SK-N-SH (cell line): ENCODE results near the gene SMU1. TPM values are rescaled to one million over a fixed set of nuclear protein-coding genes. Genes with fewer than 3 reads are reported as not detected.

Experiments used
- CTCF ChIA-PET: fragments of 300-600, 350-600 bp; formaldehyde crosslinking; extraction: SDS; loops from one replicate; lab custom pipeline; 2021; lab: Yijun Ruan, JAX
- POLR2A ChIA-PET: fragments of 350-600 bp; sonication (Branson Sonifier 250); formaldehyde crosslinking; extraction: SDS; loops from one replicate; lab custom pipeline; 2020; ENCODE audit warnings: antibody characterized with exemption, inconsistent platforms; lab: Yijun Ruan, JAX
- DNase-seq: peaks from one replicate; pipeline ENCODE4 v3.0.0; 2012
- H2AFZ ChIP-seq: fragments of 200-600 bp; sonication (generic); 2 replicates; pipeline ENCODE4 v1.8.1; 2016; ENCODE audit warnings: antibody characterized with exemption, mild to moderate bottlenecking, low read depth
- H3F3A ChIP-seq: fragments of 200-600 bp; sonication (generic); replicated peaks from 2 replicates; pipeline ENCODE3; 2016; ENCODE audit warnings: antibody characterized with exemption, mild to moderate bottlenecking; ENCODE audit not compliant: insufficient read depth
- H3K27ac ChIP-seq, 2 experiments: fragments of 200-500 bp in 1 of 2; fragments of 200-600 bp in 1 of 2; sonication (Bioruptor generic) in 1 of 2; sonication (generic), shearing (Covaris generic) in 1 of 2; 2 replicates each; pipeline versions ENCODE4 v1.5.1 to v1.6.1; 2014 to 2016; ENCODE audit warnings: low read depth in 2 of 2, inconsistent platforms in 1 of 2, low read length in 1 of 2, mild to moderate bottlenecking in 1 of 2, mixed read lengths in 1 of 2
- H3K27me3 ChIP-seq: fragments of 200-600 bp; sonication (generic), shearing (Covaris generic); 2 replicates; pipeline ENCODE4 v1.6.1; 2016; ENCODE audit warnings: mixed run types; ENCODE audit not compliant: insufficient read depth
- H3K36me3 ChIP-seq, 2 experiments: fragments of 200-500 bp in 1 of 2; fragments of 200-600 bp in 1 of 2; sonication (Bioruptor generic) in 1 of 2; sonication (generic) in 1 of 2; replicated peaks in 1 of 2; 2 replicates each; pipeline versions ENCODE3 to v1.5.1; 2014 to 2016; ENCODE audit warnings: low read length in 1 of 2, mild to moderate bottlenecking in 1 of 2; ENCODE audit not compliant: insufficient read depth in 2 of 2, control insufficient read depth in 1 of 2
- H3K4me1 ChIP-seq, 2 experiments: fragments of 200-500 bp in 1 of 2; fragments of 200-600 bp in 1 of 2; sonication (Bioruptor generic) in 1 of 2; sonication (generic), shearing (Covaris generic) in 1 of 2; 2 replicates each; pipeline versions ENCODE4 v1.5.1 to v1.6.1; 2014 to 2016; ENCODE audit warnings: low read depth in 1 of 2, low read length in 1 of 2, mixed run types in 1 of 2; ENCODE audit not compliant: insufficient read depth in 2 of 2, control insufficient read depth in 1 of 2
- H3K4me2 ChIP-seq: fragments of 200-600 bp; sonication (generic), shearing (Covaris generic); 2 replicates; pipeline ENCODE4 v1.6.1; 2017; ENCODE audit warnings: mixed run types
- H3K4me3 ChIP-seq, 2 experiments: fragments of 200-500 bp in 1 of 2; fragments of 200-600 bp in 1 of 2; sonication (Bioruptor generic) in 1 of 2; sonication (generic), shearing (Covaris generic) in 1 of 2; 2 replicates each; pipeline versions ENCODE4 v1.5.1 to v1.8.1; 2014 to 2016; ENCODE audit warnings: low read depth in 2 of 2, inconsistent platforms in 1 of 2, low read length in 1 of 2, mild to moderate bottlenecking in 1 of 2, mixed read lengths in 1 of 2, moderate library complexity in 1 of 2
- H3K79me2 ChIP-seq: fragments of 200-600 bp; sonication (generic); 2 replicates; pipeline ENCODE4 v1.8.1; 2017; ENCODE audit warnings: mild to moderate bottlenecking; ENCODE audit not compliant: insufficient read depth
- H3K9ac ChIP-seq: fragments of 200-600 bp; sonication (generic); 2 replicates; pipeline ENCODE4 v1.6.1; 2017; ENCODE audit warnings: mixed run types
- H3K9me2 ChIP-seq: fragments of 200-600 bp; sonication (generic); 2 replicates; pipeline ENCODE4 v1.6.1; 2017; ENCODE audit warnings: mixed run types
- H3K9me3 ChIP-seq: fragments of 200-600 bp; sonication (generic); 2 replicates; pipeline ENCODE4 v1.6.1; 2017; ENCODE audit warnings: mixed run types, mild to moderate bottlenecking, moderate library complexity
- H4K20me1 ChIP-seq: fragments of 200-600 bp; sonication (generic); 2 replicates; pipeline ENCODE4 v1.6.1; 2017; ENCODE audit warnings: mild to moderate bottlenecking, mixed run types; ENCODE audit not compliant: insufficient read depth
- FOXJ3 ChIP-seq: sonication (generic); formaldehyde crosslinking; IDR thresholded peaks from 2 replicates; pipeline ENCODE4 v1.5.1; 2020; ENCODE audit warnings: mild to moderate bottlenecking, missing genetic modification reagents
- GABPA ChIP-seq: IDR thresholded peaks from 2 replicates; pipeline ENCODE4 v1.4.0; 2012; ENCODE audit warnings: low read depth, mild to moderate bottlenecking
- GATA2 ChIP-seq: sonication (generic); formaldehyde crosslinking; IDR thresholded peaks from 2 replicates; pipeline ENCODE4 v1.5.0; 2020; ENCODE audit warnings: mild to moderate bottlenecking, missing genetic modification reagents
- JUND ChIP-seq: IDR thresholded peaks from 2 replicates; pipeline ENCODE4 v1.4.0; 2012
- MAX ChIP-seq: IDR thresholded peaks from 2 replicates; pipeline ENCODE4 v1.4.0; 2012; ENCODE audit warnings: low read depth
- NFIC ChIP-seq: IDR thresholded peaks from 2 replicates; pipeline ENCODE4 v1.4.0; 2012; ENCODE audit warnings: borderline replicate concordance
- NRF1 ChIP-seq: IDR thresholded peaks from 2 replicates; pipeline ENCODE4 v1.6.1; 2012; ENCODE audit warnings: low read depth, mild to moderate bottlenecking, low read length
- RAD21 ChIP-seq: IDR thresholded peaks from 2 replicates; pipeline ENCODE4 v1.6.1; 2012; ENCODE audit warnings: mild to moderate bottlenecking, low read length
- RCOR1 ChIP-seq: fragments of 150-350 bp; IDR thresholded peaks from 2 replicates; pipeline ENCODE4 v1.6.1; 2017; ENCODE audit warnings: antibody characterized with exemption, low read length
- RXRA ChIP-seq: IDR thresholded peaks from 2 replicates; pipeline ENCODE4 v1.4.0; 2012; ENCODE audit warnings: low read depth, mild to moderate bottlenecking, borderline replicate concordance
- SIN3A ChIP-seq: IDR thresholded peaks from 2 replicates; pipeline ENCODE4 v1.6.1; 2012; ENCODE audit warnings: low read depth, mild to moderate bottlenecking, low read length, moderate library complexity, borderline replicate concordance
- TAF1 ChIP-seq: IDR thresholded peaks from 2 replicates; pipeline ENCODE4 v1.6.1; 2012; ENCODE audit warnings: low read depth, mild to moderate bottlenecking, low read length, moderate library complexity, borderline replicate concordance
- TCF12 ChIP-seq: IDR thresholded peaks from 2 replicates; pipeline ENCODE4 v1.4.0; 2012
- USF2 ChIP-seq: fragments of 150-350 bp; IDR thresholded peaks from 2 replicates; pipeline ENCODE4 v1.6.1; 2017; ENCODE audit warnings: antibody characterized with exemption, low read length, low read depth, borderline replicate concordance
- WGBS: methylation state at CpG from one replicate; pipeline ENCODE4 v1.1.6; 2017; ENCODE audit warnings: low lambda C conversion rate; 5-methylcytosine and 5-hydroxymethylcytosine counted together
- polyA plus RNA-seq, 3 experiments: library from polyadenylated mRNA; depleted of rRNA; stranded (reverse); fragments of >200 nt; gene quantifications; 2 replicates each; pipeline ENCODE4 v1.2.3, GENCODE V29; 2012
- TF ChIP-seq, protein P1 (sequence below): fragments of 200-600 bp; sonication (generic); IDR thresholded peaks from 2 replicates; pipeline ENCODE4 v1.6.1; 2017; ENCODE audit warnings: antibody characterized with exemption, mild to moderate bottlenecking, moderate library complexity
- TF ChIP-seq, protein P2 (sequence below): IDR thresholded peaks from 2 replicates; pipeline ENCODE4 v1.4.0; 2012; ENCODE audit warnings: low read depth, borderline replicate concordance
- TF ChIP-seq, protein P3 (sequence below): IDR thresholded peaks from 2 replicates; pipeline ENCODE4 v1.6.1; 2012; ENCODE audit warnings: mild to moderate bottlenecking, low read depth, low read length, moderate library complexity

SMU1 gene
- polyA plus RNA-seq, 1 of the 3 experiments (the other 2 are of a cell fraction) = 9.8 TPM

DNA sequence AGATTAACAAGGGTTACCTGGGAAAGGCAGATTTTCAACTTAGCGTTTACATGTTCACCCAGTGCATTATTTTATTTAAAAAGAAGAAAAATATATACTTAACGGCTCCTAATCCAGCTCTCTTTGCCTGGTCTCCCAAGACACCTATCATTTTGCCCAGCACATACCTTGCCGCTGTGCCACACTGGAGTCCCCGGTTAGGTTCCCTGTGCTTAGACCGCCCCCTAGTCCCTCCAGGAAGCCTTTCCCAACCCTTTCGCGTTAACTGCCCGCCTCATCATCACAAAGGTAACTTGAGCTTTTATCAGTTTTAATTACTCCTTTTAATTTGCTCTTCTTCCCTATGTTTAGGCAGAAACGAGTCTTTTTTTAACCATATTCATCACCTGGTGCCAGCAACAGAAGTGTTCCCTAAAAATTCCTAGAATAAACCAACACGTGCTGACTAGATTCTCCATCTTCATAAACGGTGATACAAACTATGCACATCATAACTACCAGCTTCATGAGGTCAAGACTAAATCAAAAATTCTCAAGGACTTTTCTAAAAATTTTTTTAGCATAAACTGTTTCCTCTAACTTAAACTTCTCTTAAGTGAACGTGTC, 31.7 kb downstream of the SMU1 start:
- POLR2A ChIA-PET = interaction anchor here (0.7 to 2.7 kb wide), 3 partner anchors 9 to 1815 kb away, joined by 3 to 17 read pairs (median 3); partner anchors contain the start of gene DNAJA1
- Histone ChIP-seq H3K27me3 (no peaks in the 10 kb centered on the region), H3K9ac (peak overlapping the region; percentile 66; the same call in 1 of the 2 replicates), H3K9me3 (no peaks in the 10 kb centered on the region), H2AFZ (peak overlapping the region; percentile 74), H3K36me3 (peaks cover 34 to 44% of the 10 kb centered on the region in 2 experiments), H3K4me2 (peak overlapping the region; percentile 89), H3F3A (peaks cover 65% of the 10 kb centered on the region), H4K20me1 (no peaks in the 10 kb centered on the region), H3K4me1 (peaks cover 5 to 9% of the 10 kb centered on the region in 2 experiments; a peak in 2 of 4 replicates), H3K79me2 (no peaks in the 10 kb centered on the region), H3K9me2 (no peaks in the 10 kb centered on the region), H3K4me3 (peak overlapping the region; percentile 61 to 66), H3K27ac (peak overlapping the region; percentile 72 to 92)
- peak; percentile 64 for DNase-seq
- TF ChIP-seq, protein P1, sequence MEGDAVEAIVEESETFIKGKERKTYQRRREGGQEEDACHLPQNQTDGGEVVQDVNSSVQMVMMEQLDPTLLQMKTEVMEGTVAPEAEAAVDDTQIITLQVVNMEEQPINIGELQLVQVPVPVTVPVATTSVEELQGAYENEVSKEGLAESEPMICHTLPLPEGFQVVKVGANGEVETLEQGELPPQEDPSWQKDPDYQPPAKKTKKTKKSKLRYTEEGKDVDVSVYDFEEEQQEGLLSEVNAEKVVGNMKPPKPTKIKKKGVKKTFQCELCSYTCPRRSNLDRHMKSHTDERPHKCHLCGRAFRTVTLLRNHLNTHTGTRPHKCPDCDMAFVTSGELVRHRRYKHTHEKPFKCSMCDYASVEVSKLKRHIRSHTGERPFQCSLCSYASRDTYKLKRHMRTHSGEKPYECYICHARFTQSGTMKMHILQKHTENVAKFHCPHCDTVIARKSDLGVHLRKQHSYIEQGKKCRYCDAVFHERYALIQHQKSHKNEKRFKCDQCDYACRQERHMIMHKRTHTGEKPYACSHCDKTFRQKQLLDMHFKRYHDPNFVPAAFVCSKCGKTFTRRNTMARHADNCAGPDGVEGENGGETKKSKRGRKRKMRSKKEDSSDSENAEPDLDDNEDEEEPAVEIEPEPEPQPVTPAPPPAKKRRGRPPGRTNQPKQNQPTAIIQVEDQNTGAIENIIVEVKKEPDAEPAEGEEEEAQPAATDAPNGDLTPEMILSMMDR = 0 out of 2 replicates have a peak, but pooled peaks have one; percentile 28
- TF ChIP-seq RXRA = no peak
- TF ChIP-seq RAD21 = peak; percentile 59
- no peak for TF ChIP-seq TAF1
- TF ChIP-seq MAX = no peak
- WGBS = 72% methylated on average over 12 of the region's 12 CpGs
- CTCF ChIA-PET = interaction anchor here (0.8 to 3.0 kb wide), 14 partner anchors 10 to 666 kb away, joined by 3 to 11 read pairs (median 6); partner anchors contain the start of gene SMU1

DNA sequence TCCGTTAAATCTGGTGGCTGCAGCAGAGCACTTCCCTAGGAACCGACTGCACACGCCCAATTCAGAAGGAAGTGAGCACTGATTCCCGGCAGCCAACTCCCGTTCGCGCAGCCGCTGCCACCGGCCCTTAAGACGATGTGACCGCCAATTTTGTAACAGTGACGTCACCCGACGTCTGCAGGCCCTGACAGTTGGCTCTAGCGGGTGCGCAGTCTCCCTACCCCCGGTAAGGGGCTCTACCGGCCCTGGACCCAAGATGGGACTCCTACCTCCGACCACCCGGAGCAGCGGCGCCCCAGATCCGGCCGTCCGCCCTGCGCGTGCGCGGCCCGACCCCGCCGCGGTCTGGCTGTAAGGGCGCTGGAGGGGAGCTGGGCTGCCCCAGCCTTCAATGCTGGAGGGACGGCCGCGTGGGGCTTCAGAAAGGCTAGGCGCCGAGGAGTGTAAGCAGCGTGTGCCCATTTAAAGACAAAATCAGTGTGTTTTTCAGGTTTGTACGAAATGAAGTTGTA, 32.3 kb downstream of the SMU1 start:
- Histone ChIP-seq H3F3A (peaks cover 67% of the 10 kb centered on the region), H3K9me3 (no peaks in the 10 kb centered on the region), H3K4me2 (peak overlapping the region; percentile 89), H3K9ac (peak overlapping the region; percentile 66), H3K27me3 (no peaks in the 10 kb centered on the region), H3K27ac (peak overlapping the region; percentile 72 to 92), H4K20me1 (no peaks in the 10 kb centered on the region), H3K36me3 (peaks cover 35 to 45% of the 10 kb centered on the region in 2 experiments), H3K79me2 (no peaks in the 10 kb centered on the region), H3K4me1 (peaks cover 5 to 9% of the 10 kb centered on the region in 2 experiments; a peak in 2 of 4 replicates), H2AFZ (peak overlapping the region; percentile 74), H3K4me3 (peak overlapping the region; percentile 61 to 66), H3K9me2 (no peaks in the 10 kb centered on the region)
- peak; percentile 94 for DNase-seq
- CTCF ChIA-PET = interaction anchor here (1.0 to 3.0 kb wide), 11 partner anchors 10 to 666 kb away, joined by 3 to 11 read pairs (median 6); partner anchors contain the start of gene SMU1
- 2% methylated on average over 22 of the region's 41 CpGs for WGBS
- POLR2A ChIA-PET = interaction anchor here (0.6 to 2.7 kb wide), 4 partner anchors 10 to 1815 kb away, joined by 3 to 17 read pairs (median 4); partner anchors contain the start of gene DNAJA1
- TF ChIP-seq FOXJ3 (CRISPR knock-in tag) = no peak
- no peak for TF ChIP-seq TCF12
- TF ChIP-seq, protein P2, sequence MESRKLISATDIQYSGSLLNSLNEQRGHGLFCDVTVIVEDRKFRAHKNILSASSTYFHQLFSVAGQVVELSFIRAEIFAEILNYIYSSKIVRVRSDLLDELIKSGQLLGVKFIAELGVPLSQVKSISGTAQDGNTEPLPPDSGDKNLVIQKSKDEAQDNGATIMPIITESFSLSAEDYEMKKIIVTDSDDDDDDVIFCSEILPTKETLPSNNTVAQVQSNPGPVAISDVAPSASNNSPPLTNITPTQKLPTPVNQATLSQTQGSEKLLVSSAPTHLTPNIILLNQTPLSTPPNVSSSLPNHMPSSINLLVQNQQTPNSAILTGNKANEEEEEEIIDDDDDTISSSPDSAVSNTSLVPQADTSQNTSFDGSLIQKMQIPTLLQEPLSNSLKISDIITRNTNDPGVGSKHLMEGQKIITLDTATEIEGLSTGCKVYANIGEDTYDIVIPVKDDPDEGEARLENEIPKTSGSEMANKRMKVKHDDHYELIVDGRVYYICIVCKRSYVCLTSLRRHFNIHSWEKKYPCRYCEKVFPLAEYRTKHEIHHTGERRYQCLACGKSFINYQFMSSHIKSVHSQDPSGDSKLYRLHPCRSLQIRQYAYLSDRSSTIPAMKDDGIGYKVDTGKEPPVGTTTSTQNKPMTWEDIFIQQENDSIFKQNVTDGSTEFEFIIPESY = 0 out of 2 replicates have a peak, but pooled peaks have one; percentile 51
- TF ChIP-seq JUND = 0 out of 2 replicates have a peak, but pooled peaks have one; percentile 23
- no peak for TF ChIP-seq NFIC
- peak; percentile 65 for TF ChIP-seq GABPA
- TF ChIP-seq USF2 = no peak
- TF ChIP-seq SIN3A = peak; percentile 92; the same call in 1 of the 2 replicates
- TF ChIP-seq RCOR1 = no peak
- peak; percentile 79 for TF ChIP-seq NRF1
- TF ChIP-seq, protein P3, sequence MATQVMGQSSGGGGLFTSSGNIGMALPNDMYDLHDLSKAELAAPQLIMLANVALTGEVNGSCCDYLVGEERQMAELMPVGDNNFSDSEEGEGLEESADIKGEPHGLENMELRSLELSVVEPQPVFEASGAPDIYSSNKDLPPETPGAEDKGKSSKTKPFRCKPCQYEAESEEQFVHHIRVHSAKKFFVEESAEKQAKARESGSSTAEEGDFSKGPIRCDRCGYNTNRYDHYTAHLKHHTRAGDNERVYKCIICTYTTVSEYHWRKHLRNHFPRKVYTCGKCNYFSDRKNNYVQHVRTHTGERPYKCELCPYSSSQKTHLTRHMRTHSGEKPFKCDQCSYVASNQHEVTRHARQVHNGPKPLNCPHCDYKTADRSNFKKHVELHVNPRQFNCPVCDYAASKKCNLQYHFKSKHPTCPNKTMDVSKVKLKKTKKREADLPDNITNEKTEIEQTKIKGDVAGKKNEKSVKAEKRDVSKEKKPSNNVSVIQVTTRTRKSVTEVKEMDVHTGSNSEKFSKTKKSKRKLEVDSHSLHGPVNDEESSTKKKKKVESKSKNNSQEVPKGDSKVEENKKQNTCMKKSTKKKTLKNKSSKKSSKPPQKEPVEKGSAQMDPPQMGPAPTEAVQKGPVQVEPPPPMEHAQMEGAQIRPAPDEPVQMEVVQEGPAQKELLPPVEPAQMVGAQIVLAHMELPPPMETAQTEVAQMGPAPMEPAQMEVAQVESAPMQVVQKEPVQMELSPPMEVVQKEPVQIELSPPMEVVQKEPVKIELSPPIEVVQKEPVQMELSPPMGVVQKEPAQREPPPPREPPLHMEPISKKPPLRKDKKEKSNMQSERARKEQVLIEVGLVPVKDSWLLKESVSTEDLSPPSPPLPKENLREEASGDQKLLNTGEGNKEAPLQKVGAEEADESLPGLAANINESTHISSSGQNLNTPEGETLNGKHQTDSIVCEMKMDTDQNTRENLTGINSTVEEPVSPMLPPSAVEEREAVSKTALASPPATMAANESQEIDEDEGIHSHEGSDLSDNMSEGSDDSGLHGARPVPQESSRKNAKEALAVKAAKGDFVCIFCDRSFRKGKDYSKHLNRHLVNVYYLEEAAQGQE = 0 out of 2 replicates have a peak, but pooled peaks have one; percentile 5
- TF ChIP-seq GATA2 (CRISPR knock-in tag) = no peak
